Measurements from ENCODE around the gene ATP2B1.

ATP2B1 gene

DNA sequence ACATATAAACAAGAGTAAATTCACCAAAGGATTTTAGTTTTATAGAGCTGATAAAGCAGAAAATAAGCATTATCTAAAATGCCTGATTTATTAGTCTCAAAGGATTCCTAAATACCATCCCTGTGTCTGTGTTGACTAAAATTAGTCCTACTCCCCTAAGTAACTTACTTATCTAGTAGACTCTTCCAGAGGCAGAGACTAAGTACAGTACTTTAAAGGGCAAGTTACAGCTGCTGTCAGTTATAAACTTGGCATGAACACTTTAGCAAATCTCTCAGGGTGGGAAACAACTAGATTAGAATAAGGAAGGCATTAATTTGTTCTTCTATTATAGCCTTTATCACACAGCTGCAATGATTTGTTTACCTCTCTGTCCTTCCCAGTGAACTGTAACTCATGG lies 46.0 kb downstream of the ATP2B1 start:
- DNase-seq (ENCODE audit: low read depth in 3 of 3, low spot score in 1 of 3): no peak

DNA sequence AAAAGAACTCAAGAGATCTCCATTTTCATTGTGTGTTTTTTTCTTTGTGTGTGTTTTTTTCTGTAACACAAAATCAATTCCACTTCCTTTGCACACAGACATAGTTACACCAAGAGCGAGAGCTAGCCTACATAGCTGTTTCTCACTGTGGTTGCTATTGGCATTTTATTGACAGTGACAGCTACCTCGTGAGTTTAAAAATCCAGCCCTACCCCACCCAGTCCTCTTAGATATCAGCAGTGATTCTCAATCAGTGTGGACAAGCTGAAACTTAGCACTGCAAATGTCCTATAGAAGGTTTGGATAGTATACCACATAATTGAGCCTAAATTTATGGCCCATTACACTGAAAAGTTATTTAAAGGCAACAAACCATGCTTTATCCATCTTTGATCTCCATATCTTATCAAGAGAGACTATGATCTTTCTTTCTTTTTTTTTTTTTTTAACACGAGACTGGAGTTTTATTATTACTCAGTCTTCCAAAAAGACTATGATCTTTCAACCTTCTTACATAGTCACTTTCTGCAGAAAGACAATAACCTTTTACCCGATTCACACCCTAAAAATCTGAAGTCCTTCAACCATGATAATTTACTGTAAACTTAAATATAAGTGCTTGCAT lies 46.8 kb downstream of the ATP2B1 start:
- DNase-seq (ENCODE audit: low read depth in 3 of 3, low spot score in 1 of 3): no peak

DNA sequence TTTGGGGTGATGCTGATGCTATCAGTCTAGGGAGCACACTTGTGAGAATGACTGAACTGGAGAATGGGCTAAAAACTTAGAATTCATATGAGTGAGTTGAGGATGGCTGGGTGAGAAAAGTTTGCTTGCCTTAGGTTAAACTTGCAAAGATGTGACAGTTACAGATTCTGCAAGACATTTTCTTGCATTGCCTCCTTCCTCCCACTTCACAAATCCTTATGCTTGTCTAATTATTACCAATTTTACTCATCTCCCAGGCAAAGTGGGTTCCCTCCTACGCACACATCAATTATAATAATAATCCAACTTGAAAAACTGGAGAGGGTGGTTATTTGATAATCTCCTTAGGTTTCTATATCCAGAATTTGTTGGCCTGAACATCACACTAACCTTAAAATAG lies 50.9 kb downstream of the ATP2B1 start:
- DNase-seq (ENCODE audit: low read depth in 3 of 3, low spot score in 1 of 3): no peak

DNA sequence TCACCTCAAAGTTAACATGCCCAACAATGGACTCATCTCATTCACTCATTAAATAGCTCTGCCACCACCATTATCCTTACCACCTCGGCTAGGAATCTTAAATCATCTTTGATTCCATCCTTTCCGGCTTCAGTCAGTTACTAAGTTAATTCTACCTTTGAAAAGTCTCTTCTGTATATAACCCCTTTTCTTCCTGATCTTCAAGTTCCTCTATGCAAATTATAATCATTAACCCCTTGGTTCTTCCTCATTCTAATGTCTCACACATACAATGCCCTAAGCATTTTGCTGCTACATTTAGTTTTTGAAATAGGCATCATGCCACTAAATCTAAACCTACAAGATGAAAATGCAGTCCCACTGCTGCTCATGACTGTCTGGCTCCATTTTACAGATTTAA lies 51.6 kb downstream of the ATP2B1 start:
- no peak for DNase-seq (ENCODE audit: low read depth in 3 of 3, low spot score in 1 of 3)

DNA sequence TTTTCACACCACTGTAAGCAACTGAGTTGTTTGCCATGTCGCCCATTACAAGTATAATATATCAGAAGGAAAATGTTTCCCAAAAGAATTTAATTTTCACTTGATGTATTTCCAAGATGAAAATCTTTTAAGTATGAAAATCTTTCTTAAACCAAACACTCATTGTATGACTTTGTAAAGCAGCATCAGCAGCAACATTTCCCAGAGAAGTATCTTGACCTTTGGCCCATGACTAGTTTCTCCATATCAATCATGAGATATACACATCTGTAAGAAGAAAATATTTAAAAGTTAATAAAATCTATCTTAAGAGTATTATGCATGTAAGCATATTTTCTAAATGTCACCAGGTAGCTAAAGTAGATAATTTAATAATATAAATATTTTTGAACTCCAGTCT lies 52.8 kb downstream of the ATP2B1 start:
- no peak for DNase-seq (ENCODE audit: low read depth in 3 of 3, low spot score in 1 of 3)

DNA sequence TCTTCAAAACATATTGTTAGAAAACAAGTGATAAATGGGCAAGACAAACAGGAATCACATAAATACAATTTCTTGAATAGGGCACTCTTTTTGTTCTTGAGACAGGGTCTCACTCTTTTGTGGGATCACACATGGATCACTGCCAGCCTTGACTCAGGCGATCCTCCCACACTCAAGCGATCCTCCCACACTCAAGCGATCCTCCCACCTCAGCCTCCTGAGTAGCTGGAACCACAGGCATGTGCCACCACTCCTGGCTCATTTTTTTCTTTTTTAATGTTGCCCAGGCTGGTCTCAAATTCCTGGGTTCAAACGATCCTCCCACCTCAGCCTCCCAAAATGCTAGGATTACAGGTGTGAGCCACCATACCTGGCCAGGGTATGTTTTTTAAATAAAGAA lies 57.4 kb downstream of the ATP2B1 start:
- DNase-seq (ENCODE audit: low read depth in 3 of 3, low spot score in 1 of 3): no peak

DNA sequence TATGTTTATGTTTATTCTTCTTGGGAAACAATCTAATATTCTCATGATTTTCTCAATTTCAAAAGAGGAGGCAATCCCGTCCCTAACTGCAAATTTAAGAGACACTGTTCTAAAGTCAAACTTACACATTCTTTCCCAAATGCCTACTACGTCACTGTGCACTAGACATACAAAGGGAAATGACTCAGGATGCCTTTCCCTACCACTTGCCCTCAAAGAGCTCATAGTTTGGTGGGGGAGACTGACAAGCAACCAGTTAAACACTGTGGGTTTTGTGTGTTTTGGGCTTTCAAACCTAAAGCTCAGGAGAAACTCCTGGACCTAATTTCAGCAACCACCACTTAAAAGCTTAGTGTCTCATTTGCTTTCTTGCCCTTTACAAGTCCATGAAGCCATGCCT lies 58.4 kb downstream of the ATP2B1 start:
- DNase-seq (ENCODE audit: low read depth in 3 of 3, low spot score in 1 of 3): no peak

DNA sequence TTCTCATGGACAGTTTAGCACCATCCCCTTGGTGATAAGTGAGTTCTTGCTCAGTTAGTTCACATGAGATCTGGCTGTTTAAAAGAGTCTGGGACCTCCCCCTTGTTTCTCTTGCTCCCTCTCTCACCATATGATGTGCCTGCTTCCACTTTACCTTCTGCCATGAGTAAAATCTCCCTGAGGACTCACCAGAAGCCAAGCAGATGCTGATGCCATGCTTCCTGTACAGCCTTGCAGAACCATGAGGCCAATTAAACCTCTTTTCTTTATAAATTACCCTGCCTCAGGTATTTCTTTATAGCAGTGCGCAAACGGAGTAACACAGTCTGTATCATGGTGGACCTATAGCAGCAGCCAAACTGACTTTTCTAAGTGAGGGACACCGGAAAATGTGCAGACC lies 58.8 kb downstream of the ATP2B1 start:
- DNase-seq (ENCODE audit: low read depth in 3 of 3, low spot score in 1 of 3): no peak

DNA sequence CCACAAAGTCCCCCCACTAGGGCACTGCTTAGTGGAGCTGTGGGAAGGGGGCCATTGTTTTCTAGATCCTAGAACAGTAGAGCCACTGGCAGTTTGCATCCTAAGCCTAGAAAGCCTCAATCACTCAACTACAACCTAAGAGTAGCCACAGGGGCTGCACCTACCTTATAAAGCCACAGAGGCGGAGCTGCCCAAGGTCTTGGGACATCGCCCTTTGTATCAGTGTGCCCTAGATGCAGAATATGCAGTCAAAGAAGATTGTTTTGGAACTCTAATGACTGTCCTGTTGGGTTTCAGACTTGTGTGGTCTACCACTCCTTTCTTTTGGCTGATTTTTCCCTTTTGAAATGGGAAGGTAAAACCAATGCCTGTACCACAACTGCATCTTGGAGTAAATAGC lies 59.5 kb downstream of the ATP2B1 start:
- DNase-seq (ENCODE audit: low read depth in 3 of 3, low spot score in 1 of 3): no peak

DNA sequence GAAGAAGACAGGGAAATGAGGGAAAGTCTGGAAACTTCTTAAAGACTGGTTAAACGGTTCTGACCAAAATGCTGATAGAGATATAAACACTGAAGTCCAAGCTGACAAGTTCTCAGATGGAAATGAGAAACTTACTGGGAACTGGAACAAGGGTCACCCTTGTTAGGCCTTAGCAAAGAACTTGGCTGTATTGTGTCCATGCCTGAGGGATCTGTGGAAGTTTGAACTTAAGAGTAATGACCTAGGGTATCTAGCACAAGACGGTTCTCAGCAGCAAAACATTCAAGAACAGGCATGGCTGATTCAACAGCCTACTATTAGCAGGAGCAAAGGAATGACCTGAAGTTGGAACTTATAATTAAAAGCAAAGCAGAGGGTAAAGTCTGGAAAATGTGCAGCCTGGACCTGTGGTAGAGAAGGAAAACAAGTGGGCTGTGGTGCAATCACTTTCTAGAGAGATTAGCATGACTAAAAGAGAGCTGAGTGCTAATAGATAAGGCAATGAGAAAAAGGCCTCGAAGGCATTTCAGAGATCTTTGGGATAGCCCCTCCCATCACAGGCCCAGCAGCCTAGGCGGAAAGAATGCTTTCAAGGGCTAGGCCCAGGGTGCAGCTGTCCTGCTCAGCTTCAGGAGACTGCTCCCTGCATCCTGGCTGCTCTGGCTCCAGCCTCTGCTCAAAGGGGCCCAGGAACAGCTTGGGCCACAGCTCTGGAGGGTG lies 60.3 kb downstream of the ATP2B1 start:
- no peak for DNase-seq (ENCODE audit: low read depth in 3 of 3, low spot score in 1 of 3)

DNA sequence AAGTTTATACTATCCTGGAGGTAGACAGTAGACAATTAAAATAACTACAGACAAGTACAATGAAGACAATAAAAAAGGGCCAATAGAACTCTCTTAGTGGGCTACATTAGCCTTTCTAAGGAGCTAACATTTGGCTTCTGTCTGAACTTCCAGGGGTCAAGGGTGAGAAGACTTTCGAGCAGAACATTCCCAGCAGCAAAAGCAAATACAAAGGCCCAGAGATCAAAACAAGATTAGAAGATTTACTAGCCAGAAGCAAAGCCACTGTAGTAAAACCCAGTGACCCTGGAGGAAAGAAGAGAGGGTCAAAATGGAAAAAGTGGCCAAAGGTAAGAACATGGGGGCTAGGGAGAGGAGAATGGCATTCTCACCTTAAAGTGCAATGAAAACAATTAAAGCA lies 63.2 kb downstream of the ATP2B1 start:
- DNase-seq (ENCODE audit: low read depth in 3 of 3, low spot score in 1 of 3): no peak

DNA sequence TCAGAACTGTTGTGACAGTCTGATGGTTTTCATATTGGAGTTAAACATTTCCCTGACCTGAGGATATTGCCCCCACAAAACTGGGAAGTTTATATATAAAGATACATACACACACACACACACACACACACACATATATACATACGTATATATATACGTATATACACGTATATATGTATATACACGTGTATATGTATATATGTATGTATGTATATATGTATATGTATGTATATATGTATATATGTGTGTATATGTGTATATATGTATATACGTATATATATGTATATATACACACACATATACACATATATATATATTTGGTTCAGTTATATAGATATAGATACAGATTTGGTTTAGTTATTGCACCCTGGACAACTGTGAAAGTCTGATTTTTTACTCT lies 65.7 kb downstream of the ATP2B1 start:
- DNase-seq (ENCODE audit: low read depth in 3 of 3, low spot score in 1 of 3): no peak

DNA sequence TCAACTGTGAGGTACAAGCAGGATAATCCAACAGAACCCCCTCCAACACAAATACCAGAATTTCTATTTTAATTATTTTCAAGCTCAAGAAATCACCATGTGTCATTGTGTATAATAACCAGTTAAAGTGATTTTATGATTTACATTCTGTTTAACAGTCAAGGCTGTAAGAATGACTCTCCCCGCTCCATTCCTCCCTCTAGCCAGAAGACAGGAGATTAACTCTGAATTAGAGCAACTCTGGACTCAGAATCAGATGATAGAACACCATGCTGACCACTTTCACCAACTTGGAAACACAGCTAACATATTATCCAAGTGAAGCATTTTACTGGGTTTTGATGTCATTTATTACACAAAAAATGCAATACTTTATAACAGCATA lies 71.9 kb downstream of the ATP2B1 start:
- no peak for DNase-seq (ENCODE audit: low read depth in 3 of 3, low spot score in 1 of 3)

DNA sequence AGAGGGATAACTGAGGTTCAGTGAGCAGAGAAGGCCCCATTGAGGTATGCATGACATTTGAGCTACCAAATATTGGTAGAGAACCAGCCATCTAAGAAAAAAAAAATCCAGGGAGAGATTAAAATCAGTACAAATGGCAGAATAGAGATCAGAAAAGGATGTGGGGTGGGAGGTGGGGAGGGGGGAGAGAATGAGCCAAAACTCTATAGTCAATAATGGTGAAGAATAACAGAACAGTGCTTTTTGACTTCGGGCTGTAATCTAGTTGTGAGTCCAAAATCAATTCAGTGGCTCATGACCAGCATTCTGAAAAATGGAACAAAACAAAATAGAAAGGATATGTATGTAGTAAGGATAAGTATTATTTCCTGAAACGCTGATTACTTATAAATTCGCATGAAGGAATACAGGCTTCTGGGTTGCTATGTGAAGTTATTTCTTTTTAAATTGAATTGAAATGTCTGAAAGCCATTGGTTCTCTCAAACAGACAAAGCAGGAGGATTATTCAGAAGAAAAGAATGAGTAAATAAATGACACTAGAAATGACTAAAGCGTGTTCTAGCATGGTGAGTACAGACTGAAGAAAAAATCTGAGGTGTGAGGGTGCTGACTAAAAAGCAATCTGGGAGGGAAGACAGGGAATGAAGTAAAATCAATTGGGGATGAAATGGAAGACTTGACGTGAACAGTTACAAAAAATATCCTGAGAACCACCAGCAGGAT lies 72.4 kb downstream of the ATP2B1 start:
- no peak for DNase-seq (ENCODE audit: low read depth in 3 of 3, low spot score in 1 of 3)

DNA sequence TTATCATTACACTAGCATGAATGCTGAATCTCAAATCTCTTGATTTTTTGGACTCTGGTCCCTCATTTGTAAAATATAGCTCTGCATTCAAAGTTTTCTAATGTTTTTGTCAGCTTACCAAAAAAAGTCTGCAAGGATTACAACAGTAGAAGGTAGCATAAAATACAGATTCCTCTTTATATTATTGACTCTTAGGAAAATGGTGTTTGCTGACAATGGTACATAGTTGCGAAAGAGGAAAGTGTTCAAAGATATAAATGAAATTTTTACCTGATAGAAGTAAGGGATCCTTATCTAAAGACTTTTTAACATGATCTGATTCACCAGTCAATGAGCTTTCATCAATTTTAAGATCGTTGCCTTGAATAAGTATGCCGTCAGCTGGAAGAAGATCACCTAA lies 74.1 kb downstream of the ATP2B1 start:
- no peak for DNase-seq (ENCODE audit: low read depth in 3 of 3, low spot score in 1 of 3)

DNA sequence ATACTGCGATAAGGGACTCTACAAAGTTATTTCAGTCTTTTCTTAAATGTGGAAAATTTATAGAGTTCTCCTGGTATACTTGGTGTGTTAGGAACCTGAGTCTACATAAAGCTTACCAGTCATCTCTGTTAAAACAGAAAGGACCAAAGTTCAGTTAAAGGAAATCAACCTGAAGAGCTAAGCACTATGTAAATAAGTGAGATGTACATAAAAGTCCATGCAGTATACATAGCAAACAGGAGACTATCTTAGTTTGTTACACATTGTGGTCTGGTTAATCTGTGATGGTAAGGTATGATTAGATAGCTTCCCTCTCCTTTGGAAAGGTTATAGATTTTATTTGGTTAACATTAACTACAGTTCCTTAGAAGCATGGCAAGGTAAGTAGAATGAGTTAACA lies 75.9 kb downstream of the ATP2B1 start:
- DNase-seq (ENCODE audit: low read depth in 3 of 3, low spot score in 1 of 3): no peak

DNA sequence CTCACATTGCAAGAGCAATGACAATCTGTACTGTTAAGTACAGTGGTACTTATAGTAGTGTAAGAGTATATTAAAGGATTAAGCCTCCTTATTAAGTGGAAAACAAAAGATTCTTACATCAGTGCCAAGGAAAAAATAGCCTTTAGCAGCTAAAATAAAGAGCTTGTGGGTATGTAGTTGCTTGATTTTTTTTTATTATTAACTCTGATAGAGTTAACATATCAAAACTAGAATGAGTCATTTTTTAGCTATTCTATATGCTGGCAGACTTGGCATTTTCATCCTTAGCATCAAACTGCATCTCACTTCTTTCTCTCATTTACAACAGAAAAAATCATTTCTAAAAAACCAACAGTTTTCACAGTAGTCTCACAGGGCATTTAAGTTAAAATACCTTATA lies 86.5 kb downstream of the ATP2B1 start:
- DNase-seq (ENCODE audit: low read depth in 3 of 3, low spot score in 1 of 3): no peak

DNA sequence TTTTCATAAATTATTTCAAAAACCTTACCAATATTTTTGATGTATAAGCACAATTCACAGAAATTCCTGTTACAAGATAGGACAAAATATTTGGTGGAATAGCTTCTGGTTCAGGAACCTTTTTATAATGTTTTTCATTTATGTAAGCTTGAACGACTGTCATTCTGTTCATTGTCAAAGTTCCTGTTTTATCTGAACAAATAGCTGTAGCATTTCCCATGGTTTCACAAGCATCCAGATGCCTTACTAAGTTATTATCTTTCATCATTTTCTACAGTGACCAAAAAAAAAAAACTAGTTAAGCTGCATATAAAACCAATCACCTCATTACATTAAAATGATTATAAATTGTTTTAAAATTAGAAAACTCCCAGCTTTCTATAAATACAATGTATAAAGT lies 87.1 kb downstream of the ATP2B1 start:
- DNase-seq (ENCODE audit: low read depth in 3 of 3, low spot score in 1 of 3): no peak

DNA sequence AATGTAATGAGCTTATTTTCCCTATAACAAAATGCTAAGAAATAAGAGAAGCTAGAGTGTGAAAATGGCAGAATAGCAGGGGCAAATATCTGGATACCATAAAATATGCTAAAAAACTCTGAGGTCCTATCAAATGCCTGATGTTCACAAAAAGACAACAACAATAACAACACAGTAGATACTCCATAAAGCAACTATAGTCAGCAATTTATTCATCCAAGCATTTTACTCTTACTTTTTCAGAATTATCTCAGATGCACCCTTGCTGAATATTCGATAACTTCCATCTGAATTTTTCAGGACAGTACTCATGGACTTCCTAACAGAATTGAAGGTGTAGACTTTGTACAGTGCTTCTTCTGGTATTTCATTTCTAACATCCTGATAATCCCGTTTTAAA lies 88.9 kb downstream of the ATP2B1 start:
- no peak for DNase-seq (ENCODE audit: low read depth in 3 of 3, low spot score in 1 of 3)

DNA sequence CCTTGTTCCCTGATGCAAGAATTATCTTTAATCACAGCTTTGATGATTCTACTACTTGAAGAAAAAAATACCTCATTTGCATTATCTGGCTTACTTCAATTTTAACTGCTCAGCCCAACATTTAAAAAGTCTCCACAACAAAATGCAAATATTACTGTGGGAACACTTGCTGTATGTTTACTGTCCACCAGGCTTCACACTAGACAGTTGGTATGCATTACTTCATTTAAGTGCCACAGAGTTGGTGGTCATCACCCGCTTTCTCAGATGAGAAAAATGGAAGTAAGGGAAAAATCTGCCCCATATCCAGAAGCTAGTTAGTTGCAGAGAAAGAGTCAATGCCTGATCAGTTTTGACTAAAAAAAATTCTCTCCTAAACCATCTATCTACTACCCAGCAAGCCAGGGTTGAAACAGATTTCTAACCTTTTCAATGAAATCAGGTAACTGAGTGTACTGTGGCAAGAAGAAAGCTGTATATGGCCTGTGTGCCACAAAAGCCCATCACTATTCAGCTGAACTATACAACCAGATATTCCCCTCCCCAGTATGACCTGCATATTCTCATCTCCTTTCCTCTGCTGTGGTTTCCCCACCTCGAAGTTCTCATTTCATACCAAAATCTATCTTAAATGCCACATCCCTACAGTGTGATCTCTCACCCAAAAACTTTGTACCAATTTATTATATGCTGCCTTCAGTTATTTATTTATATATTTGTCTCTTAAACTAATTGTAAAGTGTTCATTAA lies 90.3 kb downstream of the ATP2B1 start:
- DNase-seq (ENCODE audit: low read depth in 3 of 3, low spot score in 1 of 3): no peak

DNA sequence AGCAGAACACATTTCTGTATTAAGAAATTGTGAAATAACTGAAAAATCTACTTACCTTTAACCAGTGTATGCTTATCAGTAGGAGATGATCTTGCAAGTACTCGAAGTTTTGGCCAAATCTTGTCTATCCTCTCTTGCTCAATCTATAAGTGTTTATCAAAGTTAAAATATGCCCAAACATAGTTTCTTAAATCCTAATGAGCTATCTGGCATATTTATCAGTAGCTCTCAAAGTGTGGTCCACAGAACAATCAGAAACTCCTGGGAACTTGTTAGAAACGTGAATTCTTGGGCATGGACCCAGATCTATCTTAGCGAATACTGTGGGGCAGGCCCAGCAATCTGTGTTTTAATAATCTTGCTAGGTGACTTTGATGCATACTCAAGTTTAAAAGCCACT lies 98.3 kb downstream of the ATP2B1 start:
- DNase-seq (ENCODE audit: low read depth in 3 of 3, low spot score in 1 of 3): no peak

DNA sequence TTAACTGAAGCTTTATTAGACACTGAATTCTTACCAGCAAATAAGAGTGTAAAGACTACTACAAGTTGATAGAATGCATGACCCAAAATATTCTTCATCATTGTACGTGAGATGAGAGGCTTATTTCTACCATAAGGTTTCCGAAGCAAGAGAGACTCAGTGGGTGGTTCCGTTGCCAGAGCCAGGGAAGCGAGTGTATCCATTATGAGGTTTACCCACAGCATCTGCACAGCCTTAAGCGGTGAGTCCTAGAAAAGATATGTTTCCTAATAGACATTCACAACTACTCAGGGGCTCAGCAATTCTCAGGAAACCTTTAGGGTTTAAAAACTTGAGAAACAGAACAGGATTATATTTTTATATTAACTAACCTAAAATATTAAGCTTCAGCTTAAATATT lies 105.0 kb downstream of the ATP2B1 start:
- DNase-seq (ENCODE audit: low read depth in 3 of 3, low spot score in 1 of 3): no peak
